Activated CD4-positive, alpha-beta T cell treated with anti-CD3 and anti-CD28 coated beads for 36 hours (primary cell): ENCODE results near the gene KRT28. TPM values are rescaled to one million over a fixed set of nuclear protein-coding genes. Genes with fewer than 3 reads are reported as not detected.
"Not testable (repeated sequence)": the region's sequence is repeated elsewhere in the genome, so short reads cannot be mapped to it uniquely, and the experiment has no call there.

ENCODE experiments used
- ATAC-seq: fragments of 200-7000 bp; cut with Tn5 transposase; one replicate; pipeline ENCODE4 v1.10.0; 2021; ENCODE audit warnings: mild to moderate bottlenecking, moderate library complexity
- CTCF ChIA-PET: fragments of 350-600 bp; sonication (Branson Sonifier 250); formaldehyde crosslinking; loops from one replicate; lab custom pipeline; 2021; ENCODE audit warnings: antibody characterized with exemption; lab: Charles Lee
- POLR2A ChIA-PET: fragments of 350-600 bp; sonication (Branson Sonifier 250); formaldehyde crosslinking; loops from one replicate; lab custom pipeline; 2021; ENCODE audit warnings: antibody characterized with exemption, inconsistent platforms; lab: Charles Lee
- DNase-seq: peaks from one replicate; pipeline ENCODE4 v3.0.0-alpha.2; 2020
- H3K27ac Mint-ChIP-seq: one replicate; pipeline ENCODE4 v1.8.0; 2021; ENCODE audit warnings: mixed read lengths
- H3K27me3 Mint-ChIP-seq: one replicate; pipeline ENCODE4 v1.8.0; 2021; ENCODE audit warnings: mixed read lengths
- H3K36me3 Mint-ChIP-seq: one replicate; pipeline ENCODE4 v1.8.0; 2021; ENCODE audit warnings: low read depth, mixed read lengths
- H3K4me1 Mint-ChIP-seq: one replicate; pipeline ENCODE4 v1.8.0; 2021; ENCODE audit warnings: mixed read lengths
- H3K4me3 Mint-ChIP-seq: one replicate; pipeline ENCODE4 v1.8.0; 2021; ENCODE audit warnings: mild to moderate bottlenecking, moderate library complexity, mixed read lengths
- H3K9me3 Mint-ChIP-seq: one replicate; pipeline ENCODE4 v1.8.0; 2021; ENCODE audit warnings: low read depth, mixed read lengths
- intact Hi-C, 2 experiments: fragments of 100-400 bp; cut with DNase I in 1 of 2; cut with micrococcal nuclease in 1 of 2; formaldehyde crosslinking; loops; one replicate each; pipeline versions ENCODE4 v1.14.2 to v1.15.1; 2022 to 2024; cut with DNase I, micrococcal nuclease
- total RNA-seq, 2 experiments: library from RNA; stranded (reverse); gene quantifications; one replicate each; pipeline ENCODE4 v1.2.3, GENCODE V29; 2021

Gene KRT28
- total RNA-seq, 2 experiments from 2014 or later, result not detected

DNA sequence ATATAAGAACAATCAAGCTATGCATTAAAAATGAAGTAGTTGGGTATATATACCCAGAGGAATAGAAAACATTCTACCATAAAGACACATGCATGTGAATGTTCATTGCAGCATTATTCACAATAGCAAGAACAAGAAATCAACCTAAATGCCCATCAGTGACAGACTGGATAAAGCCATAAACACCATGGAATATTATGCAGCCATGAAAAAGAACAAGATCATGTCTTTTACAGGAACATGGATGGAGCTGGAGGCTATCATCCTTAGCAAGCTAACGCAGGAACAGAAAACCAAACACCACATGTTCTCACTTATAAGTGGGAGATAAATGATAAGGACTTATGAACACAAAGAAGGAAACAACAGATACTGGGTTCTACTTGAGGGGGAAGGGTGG is 51.1 kb downstream of the KRT28 start:
- peaks cover 35% of the 10 kb centered on the region for H3K27me3 Mint-ChIP-seq
- H3K4me1 Mint-ChIP-seq, H3K4me3 Mint-ChIP-seq, DNase-seq, H3K27ac Mint-ChIP-seq, intact Hi-C loops, POLR2A ChIA-PET, H3K36me3 Mint-ChIP-seq, H3K9me3 Mint-ChIP-seq, ATAC-seq: not testable (repeated sequence)
- CTCF ChIA-PET, result interaction anchor here (1.3 kb wide), 1 partner anchor 14 kb away, joined by 3 read pairs; no protein-coding TSS in a partner anchor

Other genes with a start within 250 kb of the KRT28 start
- gene CCR7, start 234.5 kb downstream of the KRT28 start, total RNA-seq, result 100 to 1,000 TPM; 325 to 389 TPM
- 100 to 1,000 TPM in 1 of 2 experiments, 10 to 100 TPM in 1; 99.7 to 122 TPM for gene SMARCE1, start 152.1 kb downstream of the KRT28 start, total RNA-seq
- not detected for gene KRT222, start 134.8 kb downstream of the KRT28 start, total RNA-seq
- not detected for gene KRT24, start 96.2 kb downstream of the KRT28 start, total RNA-seq
- gene KRT25, start 44.6 kb downstream of the KRT28 start, total RNA-seq, result not detected
- not detected for gene KRT26, start 27.8 kb downstream of the KRT28 start, total RNA-seq
- gene KRT27, start 17.4 kb downstream of the KRT28 start, total RNA-seq, result not detected
- gene KRT10, start 22.7 kb upstream of the KRT28 start, total RNA-seq, result 10 to 100 TPM; 20.2 to 35.9 TPM
- gene KRT12, start 67.3 kb upstream of the KRT28 start, total RNA-seq, result not detected
- gene KRT20, start 85.3 kb upstream of the KRT28 start, total RNA-seq, result not detected
- not detected for gene KRT23, start 137.7 kb upstream of the KRT28 start, total RNA-seq
- not detected for gene KRT39, start 167.0 kb upstream of the KRT28 start, total RNA-seq
- not detected for gene KRT40, start 184.4 kb upstream of the KRT28 start, total RNA-seq
- not detected for gene KRTAP3-3, start 194.2 kb upstream of the KRT28 start, total RNA-seq
- gene KRTAP3-2, start 199.9 kb upstream of the KRT28 start, total RNA-seq, result not detected
- gene KRTAP3-1, start 209.2 kb upstream of the KRT28 start, total RNA-seq, result not detected
- gene KRTAP1-5, start 227.2 kb upstream of the KRT28 start, total RNA-seq, result not detected
- not detected for gene KRTAP1-4, start 230.2 kb upstream of the KRT28 start, total RNA-seq
- gene KRTAP1-3, start 234.9 kb upstream of the KRT28 start, total RNA-seq, result not detected
- gene KRTAP1-1, start 241.5 kb upstream of the KRT28 start, total RNA-seq, result not detected
- not detected for gene KRTAP2-1, start 247.4 kb upstream of the KRT28 start, total RNA-seq